Adrenal gland (tissue), 5 donors: Measurements from ENCODE around the gene PRUNE1.

Experiments
- POLR2A ChIP-seq, 2 donors: fragments of 450-650 bp; IDR thresholded peaks; one replicate each; pipeline ENCODE4 v1.6.1; 2017; ENCODE audit warnings: antibody characterized with exemption in 2 of 2, mild to moderate bottlenecking in 2 of 2, moderate library complexity in 1 of 2
- TF ChIP-seq, protein P1 (sequence below), 6 experiments: fragments of 450-650 bp in 4 of 6; fragments of 200-600 bp in 2 of 6; sonication (generic) in 1 of 6; IDR thresholded peaks; 1 replicate in 5 of 6; 2 replicates in 1 of 6; pipeline versions ENCODE4 v1.5.1 to v1.8.0; 2016 to 2021; ENCODE audit warnings: antibody characterized with exemption in 6 of 6, mild to moderate bottlenecking in 2 of 6, moderate library complexity in 1 of 6
- donor health status: DM: no; HTN: no; CAD: no.

DNA sequence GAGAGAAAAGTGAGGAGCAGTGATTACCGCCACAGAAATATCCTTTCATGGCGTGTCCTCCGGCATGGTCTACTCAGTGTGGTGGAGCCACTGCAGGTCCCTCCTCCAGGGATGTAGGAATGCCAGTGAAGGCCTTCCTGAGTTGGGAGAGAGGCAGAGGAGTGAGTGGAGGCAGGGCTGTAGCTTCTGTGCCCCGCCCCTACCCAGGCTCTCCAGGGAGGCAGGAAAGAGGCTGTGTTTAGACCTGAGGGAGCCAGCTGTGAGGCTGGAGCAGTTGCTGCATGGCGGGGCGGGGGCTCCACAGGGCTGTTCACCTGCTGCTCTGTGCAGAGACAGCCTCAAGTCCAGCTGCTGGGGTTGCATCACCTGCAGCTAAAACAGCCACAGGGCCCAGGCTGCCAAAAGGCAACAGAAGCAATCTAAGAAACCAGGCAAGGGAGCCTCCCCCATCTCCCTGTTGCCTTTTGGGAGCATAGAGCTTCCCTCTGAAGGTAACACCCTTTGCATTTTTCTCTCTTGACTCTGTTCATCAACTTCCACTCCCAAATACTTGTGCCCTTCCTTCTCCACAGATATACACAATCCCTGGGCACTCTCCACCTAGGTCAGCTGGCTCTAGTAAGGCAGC lies 27.0 kb upstream of the PRUNE1 start:
- TF ChIP-seq, protein P1, sequence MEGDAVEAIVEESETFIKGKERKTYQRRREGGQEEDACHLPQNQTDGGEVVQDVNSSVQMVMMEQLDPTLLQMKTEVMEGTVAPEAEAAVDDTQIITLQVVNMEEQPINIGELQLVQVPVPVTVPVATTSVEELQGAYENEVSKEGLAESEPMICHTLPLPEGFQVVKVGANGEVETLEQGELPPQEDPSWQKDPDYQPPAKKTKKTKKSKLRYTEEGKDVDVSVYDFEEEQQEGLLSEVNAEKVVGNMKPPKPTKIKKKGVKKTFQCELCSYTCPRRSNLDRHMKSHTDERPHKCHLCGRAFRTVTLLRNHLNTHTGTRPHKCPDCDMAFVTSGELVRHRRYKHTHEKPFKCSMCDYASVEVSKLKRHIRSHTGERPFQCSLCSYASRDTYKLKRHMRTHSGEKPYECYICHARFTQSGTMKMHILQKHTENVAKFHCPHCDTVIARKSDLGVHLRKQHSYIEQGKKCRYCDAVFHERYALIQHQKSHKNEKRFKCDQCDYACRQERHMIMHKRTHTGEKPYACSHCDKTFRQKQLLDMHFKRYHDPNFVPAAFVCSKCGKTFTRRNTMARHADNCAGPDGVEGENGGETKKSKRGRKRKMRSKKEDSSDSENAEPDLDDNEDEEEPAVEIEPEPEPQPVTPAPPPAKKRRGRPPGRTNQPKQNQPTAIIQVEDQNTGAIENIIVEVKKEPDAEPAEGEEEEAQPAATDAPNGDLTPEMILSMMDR (IDR thresholded peaks at IDR 0.05) = no peak
- TF ChIP-seq POLR2A (IDR thresholded peaks at IDR 0.05) = no peak
